ENCODE data around the gene MARVELD1.
A peak's percentile ranks its signal among the peaks of the same experiment; 100 is the strongest.
"Not testable (repeated sequence)": the region's sequence is repeated elsewhere in the genome, so short reads cannot be mapped to it uniquely, and the experiment has no call there.

The MARVELD1 gene

DNA sequence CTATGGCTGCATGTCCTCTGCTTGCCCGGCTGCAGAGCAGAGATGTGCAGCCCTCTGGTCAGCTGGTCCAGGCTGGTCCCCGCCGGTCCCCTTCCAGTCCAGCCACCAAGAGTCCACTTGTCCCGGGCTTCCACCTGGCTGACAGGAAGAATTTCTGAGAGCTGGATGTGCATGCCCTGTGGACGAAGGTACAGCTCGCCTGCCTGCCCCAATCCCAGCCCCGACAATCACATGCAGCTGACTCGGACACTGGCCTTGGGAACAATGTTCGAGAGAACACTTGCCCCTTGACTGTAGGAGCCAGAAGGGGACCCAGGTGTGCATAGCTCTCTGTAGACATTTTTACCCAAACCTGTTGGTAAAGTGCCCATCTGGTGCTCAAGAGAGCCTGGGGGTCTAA lies 38.3 kb upstream of the MARVELD1 start:
- DNase-seq (ENCODE audit: low read depth) = no peak
- H3K4me3 ChIP-seq (ENCODE audit: low read depth, low read length) = no peak overlapping the region

DNA sequence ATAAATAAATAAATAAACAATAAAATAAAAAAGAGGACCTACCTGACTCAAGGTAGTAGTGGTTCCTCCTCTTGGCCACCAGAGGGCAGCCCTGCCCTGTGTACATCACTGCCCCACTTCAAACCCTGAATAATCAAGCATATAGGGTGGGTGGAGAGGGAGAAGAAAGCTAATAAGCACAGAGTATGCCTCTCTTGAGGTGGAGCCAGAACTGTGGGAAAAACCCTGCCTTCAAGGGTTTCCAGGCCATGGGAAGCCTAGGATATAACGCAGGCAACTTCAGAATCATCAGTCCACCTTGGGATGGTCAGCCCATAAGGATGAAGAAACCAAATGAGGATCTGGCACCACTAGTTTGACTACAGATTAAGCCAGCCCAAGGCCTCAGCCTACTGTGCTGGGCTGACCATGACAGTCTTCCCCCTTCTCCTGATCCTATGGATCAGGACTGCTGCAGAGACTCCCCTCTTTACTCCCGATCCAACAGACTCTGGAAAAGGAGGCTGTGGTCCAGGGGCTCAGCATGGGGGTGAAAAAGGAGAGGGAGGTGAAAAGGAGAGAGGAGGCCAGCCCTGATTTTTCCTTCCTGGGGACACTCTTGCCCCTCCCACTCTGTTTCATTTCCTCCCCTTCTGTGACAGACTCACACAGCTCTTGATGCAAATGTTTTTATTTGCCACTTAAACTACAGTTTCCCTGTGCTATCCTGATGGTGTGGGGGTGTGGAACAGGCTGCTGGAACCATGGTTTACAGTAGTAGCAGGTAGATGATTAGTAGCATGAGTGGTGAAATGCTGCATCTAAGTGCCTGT lies 36.6 kb upstream of the MARVELD1 start:
- TF ChIP-seq CTCF (conservative IDR thresholded peaks at IDR 0.05; ENCODE audit: low read depth, low read length) = peak; percentile 76
- DNase-seq (ENCODE audit: low read depth) = peak; percentile 63

More for the DNA sequence above, 38.3 kb upstream of the MARVELD1 start:
- TF ChIP-seq CTCF (conservative IDR thresholded peaks at IDR 0.05; ENCODE audit: low read depth, low read length) = no peak

GRCh38 chr10:97679594-97679993 lies 33.9 kb upstream of the MARVELD1 start:
- no peak for DNase-seq (ENCODE audit: low read depth)
- H3K4me3 ChIP-seq (ENCODE audit: low read depth, low read length) = no peak overlapping the region
- TF ChIP-seq CTCF (conservative IDR thresholded peaks at IDR 0.05; ENCODE audit: low read depth, low read length) = no peak

More for the DNA sequence above, 36.6 kb upstream of the MARVELD1 start:
- no peak overlapping the region for H3K4me3 ChIP-seq (ENCODE audit: low read depth, low read length)

- DNase-seq (ENCODE audit: low read depth) = no peak
- no peak overlapping the region for H3K4me3 ChIP-seq (ENCODE audit: low read depth, low read length)
- TF ChIP-seq CTCF (conservative IDR thresholded peaks at IDR 0.05; ENCODE audit: low read depth, low read length) = no peak
Observed at GRCh38 chr10:97682042-97682441, 31.5 kb upstream of the MARVELD1 start.

DNA sequence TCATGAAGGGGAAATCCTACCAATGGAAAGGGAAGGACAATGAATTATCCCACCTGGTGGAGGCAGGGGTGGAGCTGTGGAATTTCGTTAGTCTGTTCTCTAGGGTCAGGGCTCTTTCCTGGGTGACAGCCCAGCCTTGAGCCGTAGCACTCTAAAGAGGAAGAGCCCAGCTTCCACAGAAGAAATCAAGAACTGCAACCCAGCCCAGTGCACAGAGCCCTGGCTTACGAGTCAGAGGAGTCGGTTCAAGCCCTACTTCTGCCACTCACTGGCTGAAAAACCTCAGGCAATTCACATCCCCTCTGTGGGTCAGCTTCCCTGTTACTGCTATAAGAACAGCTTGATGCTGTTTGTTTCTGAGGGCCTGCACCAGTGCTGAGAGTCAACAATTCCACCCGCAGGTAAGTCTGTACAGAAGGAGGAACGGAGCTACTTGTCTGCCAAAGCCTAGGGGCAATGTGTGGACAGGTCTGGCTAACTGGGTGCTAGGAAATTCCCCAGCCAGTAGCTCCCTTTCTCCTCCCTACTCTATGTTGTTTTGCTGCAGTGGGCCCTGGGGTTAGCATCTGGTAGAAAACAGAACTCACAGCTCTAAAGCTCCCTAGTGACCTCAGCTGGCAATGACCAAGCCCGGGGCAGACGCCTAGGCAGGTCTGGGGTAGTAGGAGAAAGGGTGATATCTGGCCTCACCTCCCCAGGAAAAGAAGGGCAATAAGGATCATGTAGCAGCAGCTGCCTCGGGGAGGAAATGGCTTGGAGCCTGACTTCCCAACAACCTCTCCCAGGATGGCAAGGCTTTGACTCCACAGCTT lies 29.8 kb upstream of the MARVELD1 start:
- H3K4me3 ChIP-seq (ENCODE audit: low read depth, low read length) = peak overlapping the region; percentile 19
- peak; percentile 62 for DNase-seq (ENCODE audit: low read depth)
- TF ChIP-seq CTCF (conservative IDR thresholded peaks at IDR 0.05; ENCODE audit: low read depth, low read length) = peak; percentile 16

DNA sequence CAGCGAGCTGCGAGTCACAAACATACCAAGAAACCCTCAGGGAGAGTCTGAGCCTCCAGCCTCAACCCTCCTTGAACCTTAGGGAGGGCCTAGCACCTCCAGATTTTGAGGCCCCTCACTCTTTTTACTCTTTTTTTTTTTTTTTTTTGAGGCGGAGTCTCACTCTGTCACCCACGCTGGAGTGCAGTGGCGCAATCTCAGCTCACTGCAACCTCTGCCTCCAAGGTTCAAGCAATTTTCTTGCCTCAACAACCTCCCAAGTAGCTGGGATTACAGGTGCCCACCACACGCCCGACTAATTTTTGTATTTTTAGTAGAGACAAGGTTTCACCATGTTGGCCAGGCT lies 29.2 kb upstream of the MARVELD1 start:
- DNase-seq (ENCODE audit: low read depth) = not testable (repeated sequence)
- H3K4me3 ChIP-seq (ENCODE audit: low read depth, low read length) = peak overlapping the region; percentile 92

DNA sequence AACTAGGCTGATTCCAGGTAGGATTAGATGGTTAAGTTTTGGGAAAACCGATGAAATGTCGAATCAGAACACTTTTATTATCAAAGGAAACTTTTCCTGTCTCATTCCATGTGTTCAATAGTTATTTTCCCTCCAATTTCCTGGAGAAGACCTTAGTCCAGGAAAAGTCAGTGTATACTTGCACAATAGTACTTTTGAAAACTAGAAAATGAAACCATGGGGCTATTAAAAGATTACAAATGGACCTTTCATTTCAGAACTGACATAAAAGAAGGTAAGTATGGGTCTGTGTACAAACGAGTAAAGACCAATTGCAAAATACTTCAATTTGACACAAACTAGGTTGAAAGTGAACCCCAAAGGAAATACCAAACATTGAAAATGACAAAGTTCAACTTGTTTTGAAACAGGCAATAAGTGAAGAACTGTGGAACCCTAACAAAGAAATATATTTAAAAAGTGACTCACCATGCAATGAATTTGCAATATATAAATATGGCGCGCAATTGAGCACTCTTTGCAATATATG lies 28.6 kb upstream of the MARVELD1 start:
- TF ChIP-seq CTCF (conservative IDR thresholded peaks at IDR 0.05; ENCODE audit: low read depth, low read length) = no peak
- DNase-seq (ENCODE audit: low read depth) = peak; percentile 60
- H3K4me3 ChIP-seq (ENCODE audit: low read depth, low read length) = peak overlapping the region; percentile 92

Measured in choroid plexus epithelial cell (primary cell).